Measurements from ENCODE around the gene ZDHHC8. TPM values are rescaled to one million over a fixed set of nuclear protein-coding genes. Genes with fewer than 3 reads are reported as not detected.

ZDHHC8 gene
- total RNA-seq, 1 experiment from 2014 or later, result 89.3 TPM

- no peaks in the 10 kb centered on the region for H3K9me3 ChIP-seq (ENCODE audit: control insufficient read depth in 1 of 2, insufficient read depth in 1 of 2, low read depth in 1 of 2, low read length in 2 of 2)
- H3K79me2 ChIP-seq (ENCODE audit: insufficient read depth, low read length), result no peaks in the 10 kb centered on the region
- CTCF ChIA-PET, result no interaction called here
- no peaks in the 10 kb centered on the region for H3K36me3 ChIP-seq (ENCODE audit: control insufficient read depth in 1 of 2, insufficient read depth in 2 of 2, low read length in 2 of 2)
- H2AFZ ChIP-seq (ENCODE audit: low read depth, low read length, poor library complexity, severe bottlenecking), result no peak overlapping the region
- H3K9me2 ChIP-seq (ENCODE audit: insufficient read depth), result no peaks in the 10 kb centered on the region
- TF ChIP-seq, protein P1, sequence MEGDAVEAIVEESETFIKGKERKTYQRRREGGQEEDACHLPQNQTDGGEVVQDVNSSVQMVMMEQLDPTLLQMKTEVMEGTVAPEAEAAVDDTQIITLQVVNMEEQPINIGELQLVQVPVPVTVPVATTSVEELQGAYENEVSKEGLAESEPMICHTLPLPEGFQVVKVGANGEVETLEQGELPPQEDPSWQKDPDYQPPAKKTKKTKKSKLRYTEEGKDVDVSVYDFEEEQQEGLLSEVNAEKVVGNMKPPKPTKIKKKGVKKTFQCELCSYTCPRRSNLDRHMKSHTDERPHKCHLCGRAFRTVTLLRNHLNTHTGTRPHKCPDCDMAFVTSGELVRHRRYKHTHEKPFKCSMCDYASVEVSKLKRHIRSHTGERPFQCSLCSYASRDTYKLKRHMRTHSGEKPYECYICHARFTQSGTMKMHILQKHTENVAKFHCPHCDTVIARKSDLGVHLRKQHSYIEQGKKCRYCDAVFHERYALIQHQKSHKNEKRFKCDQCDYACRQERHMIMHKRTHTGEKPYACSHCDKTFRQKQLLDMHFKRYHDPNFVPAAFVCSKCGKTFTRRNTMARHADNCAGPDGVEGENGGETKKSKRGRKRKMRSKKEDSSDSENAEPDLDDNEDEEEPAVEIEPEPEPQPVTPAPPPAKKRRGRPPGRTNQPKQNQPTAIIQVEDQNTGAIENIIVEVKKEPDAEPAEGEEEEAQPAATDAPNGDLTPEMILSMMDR (IDR thresholded peaks at IDR 0.05 in 2 of 3, conservative IDR thresholded peaks at IDR 0.05 in 1 of 3; ENCODE audit: borderline replicate concordance in 1 of 3, insufficient read depth in 1 of 3, low read depth in 2 of 3, low read length in 2 of 3), result no peak
- TF ChIP-seq, protein P2, sequence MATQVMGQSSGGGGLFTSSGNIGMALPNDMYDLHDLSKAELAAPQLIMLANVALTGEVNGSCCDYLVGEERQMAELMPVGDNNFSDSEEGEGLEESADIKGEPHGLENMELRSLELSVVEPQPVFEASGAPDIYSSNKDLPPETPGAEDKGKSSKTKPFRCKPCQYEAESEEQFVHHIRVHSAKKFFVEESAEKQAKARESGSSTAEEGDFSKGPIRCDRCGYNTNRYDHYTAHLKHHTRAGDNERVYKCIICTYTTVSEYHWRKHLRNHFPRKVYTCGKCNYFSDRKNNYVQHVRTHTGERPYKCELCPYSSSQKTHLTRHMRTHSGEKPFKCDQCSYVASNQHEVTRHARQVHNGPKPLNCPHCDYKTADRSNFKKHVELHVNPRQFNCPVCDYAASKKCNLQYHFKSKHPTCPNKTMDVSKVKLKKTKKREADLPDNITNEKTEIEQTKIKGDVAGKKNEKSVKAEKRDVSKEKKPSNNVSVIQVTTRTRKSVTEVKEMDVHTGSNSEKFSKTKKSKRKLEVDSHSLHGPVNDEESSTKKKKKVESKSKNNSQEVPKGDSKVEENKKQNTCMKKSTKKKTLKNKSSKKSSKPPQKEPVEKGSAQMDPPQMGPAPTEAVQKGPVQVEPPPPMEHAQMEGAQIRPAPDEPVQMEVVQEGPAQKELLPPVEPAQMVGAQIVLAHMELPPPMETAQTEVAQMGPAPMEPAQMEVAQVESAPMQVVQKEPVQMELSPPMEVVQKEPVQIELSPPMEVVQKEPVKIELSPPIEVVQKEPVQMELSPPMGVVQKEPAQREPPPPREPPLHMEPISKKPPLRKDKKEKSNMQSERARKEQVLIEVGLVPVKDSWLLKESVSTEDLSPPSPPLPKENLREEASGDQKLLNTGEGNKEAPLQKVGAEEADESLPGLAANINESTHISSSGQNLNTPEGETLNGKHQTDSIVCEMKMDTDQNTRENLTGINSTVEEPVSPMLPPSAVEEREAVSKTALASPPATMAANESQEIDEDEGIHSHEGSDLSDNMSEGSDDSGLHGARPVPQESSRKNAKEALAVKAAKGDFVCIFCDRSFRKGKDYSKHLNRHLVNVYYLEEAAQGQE (IDR thresholded peaks at IDR 0.05; ENCODE audit: low read depth), result no peak
- TF ChIP-seq SRF (IDR thresholded peaks at IDR 0.05; ENCODE audit: low read depth), result no peak
- TF ChIP-seq TCF7L2 (IDR thresholded peaks at IDR 0.05; ENCODE audit: borderline replicate concordance, extremely low read depth, insufficient read depth, insufficient read length), result no peak
- TF ChIP-seq EZH2phosphoT487 (IDR thresholded peaks at IDR 0.05; ENCODE audit: borderline replicate concordance), result no peak
- TF ChIP-seq RAD21 (IDR thresholded peaks at IDR 0.05; ENCODE audit: low read depth), result no peak
- no peak for TF ChIP-seq ATF3 (IDR thresholded peaks at IDR 0.05)
- ATAC-seq, result no peak
- no peak overlapping the region for H3K4me3 ChIP-seq (replicated peaks in 1 of 2; ENCODE audit: low read depth in 1 of 2, low read length in 2 of 2)
- H3K27ac ChIP-seq (ENCODE audit: low read depth, low read length), result no peak overlapping the region
- H3K9ac ChIP-seq (ENCODE audit: low read length), result no peak overlapping the region
- RAD21 ChIA-PET (ENCODE audit: low non-redundant PET in 1 of 2, low total read pairs in 2 of 2, uncharacterized antibody in 2 of 2, unreplicated experiment in 2 of 2), result no interaction called here
- POLR2A ChIA-PET, result no interaction called here
- intact Hi-C loops (cut with micrococcal nuclease), result no loop called here
- BruUV-seq (replicated peaks), result no TSS peak
- H4K20me1 ChIP-seq (ENCODE audit: insufficient read depth), result no peaks in the 10 kb centered on the region
- no peak for DNase-seq (ENCODE audit: low read depth, low spot score)
- H3K4me1 ChIP-seq (ENCODE audit: control insufficient read depth in 1 of 2, insufficient read depth in 2 of 2, low read length in 2 of 2), result no peaks in the 10 kb centered on the region
- H3K27me3 ChIP-seq (ENCODE audit: insufficient read depth, low read length), result no peaks in the 10 kb centered on the region
- H3K4me2 ChIP-seq (ENCODE audit: low read length), result no peak overlapping the region
Observed at GRCh38 chr22:20183101-20183500, 51.5 kb downstream of the ZDHHC8 start.

Measured in HCT116 (cell line).